IMR-90 (cell line): ENCODE results near the gene MEIS2. TPM values are rescaled to one million over a fixed set of nuclear protein-coding genes. Genes with fewer than 3 reads are reported as not detected.

Source experiments
- ATAC-seq: fragments of 200-7000 bp; cut with Tn5 transposase; 2 replicates; pipeline ENCODE4 v1.9.1; 2020; ENCODE audit warnings: low read depth, mild to moderate bottlenecking, moderate library complexity
- BruUV-seq: library from RNA; stranded (reverse); fragments of 400-500 nt; replicated peaks from 2 replicates; lab custom pipeline; 2021; lab: Mats Ljungman, UMichigan
- CTCF ChIA-PET: fragments of 300-600 bp; formaldehyde crosslinking; extraction: SDS; loops from one replicate; lab custom pipeline; 2021; ENCODE audit warnings: antibody characterized with exemption; lab: Yijun Ruan, JAX
- POLR2A ChIA-PET: fragments of 300-600 bp; sonication (Branson Sonifier 250); formaldehyde crosslinking; loops from one replicate; lab custom pipeline; 2022; ENCODE audit warnings: antibody characterized with exemption; ENCODE audit not compliant: unreplicated experiment; lab: Charles Lee
- DNase-seq: peaks from one replicate; pipeline ENCODE4 v3.0.0; 2013
- H2AFZ ChIP-seq: replicated peaks from 2 replicates; pipeline ENCODE3; 2013; ENCODE audit warnings: low read length, mild to moderate bottlenecking; ENCODE audit not compliant: poor library complexity
- H2AK5ac ChIP-seq: 2 replicates; pipeline ENCODE4 v1.6.1; 2013; ENCODE audit warnings: low read depth, low read length, inconsistent platforms
- H2AK9ac ChIP-seq: replicated peaks from 2 replicates; pipeline ENCODE3; 2013; ENCODE audit warnings: mild to moderate bottlenecking, low read depth, low read length, moderate library complexity; ENCODE audit not compliant: poor library complexity
- H2BK120ac ChIP-seq: 2 replicates; pipeline ENCODE4 v1.6.1; 2013; ENCODE audit warnings: low read depth, low read length, inconsistent platforms
- H2BK15ac ChIP-seq: 3 replicates; pipeline ENCODE4 v1.6.1; 2013; ENCODE audit warnings: low read depth, low read length, inconsistent platforms
- H2BK20ac ChIP-seq: 2 replicates; pipeline ENCODE4 v1.6.1; 2013; ENCODE audit warnings: low read depth, mild to moderate bottlenecking, inconsistent platforms, low read length, moderate library complexity
- H2BK5ac ChIP-seq: 2 replicates; pipeline ENCODE4 v1.6.1; 2013; ENCODE audit warnings: mild to moderate bottlenecking, low read depth, low read length, inconsistent platforms; ENCODE audit not compliant: poor library complexity, severe bottlenecking
- H3K14ac ChIP-seq: replicated peaks from 2 replicates; pipeline ENCODE4 v1.6.1; 2013; ENCODE audit warnings: low read depth, low read length, inconsistent platforms
- H3K18ac ChIP-seq: 2 replicates; pipeline ENCODE4 v1.6.1; 2013; ENCODE audit warnings: low read depth, low read length, control low read depth
- H3K23ac ChIP-seq: 2 replicates; pipeline ENCODE4 v1.6.1; 2013; ENCODE audit warnings: low read depth, low read length, inconsistent platforms
- H3K27ac ChIP-seq: 2 replicates; pipeline ENCODE4 v1.5.1; 2013; ENCODE audit warnings: mild to moderate bottlenecking, control low read depth, low read length; ENCODE audit not compliant: insufficient read depth
- H3K27me3 ChIP-seq: 2 replicates; pipeline ENCODE4 v1.6.1; 2013; ENCODE audit warnings: low read length; ENCODE audit not compliant: control insufficient read depth, insufficient read depth
- H3K36me3 ChIP-seq: 2 replicates; pipeline ENCODE4 v1.6.1; 2013; ENCODE audit warnings: low read length, mixed read lengths; ENCODE audit not compliant: control insufficient read depth, insufficient read depth
- H3K4ac ChIP-seq: 2 replicates; pipeline ENCODE4 v1.6.1; 2013; ENCODE audit warnings: low read depth, low read length, inconsistent platforms
- H3K4me1 ChIP-seq: 2 replicates; pipeline ENCODE4 v1.6.1; 2013; ENCODE audit warnings: low read length, mixed read lengths; ENCODE audit not compliant: control insufficient read depth, insufficient read depth
- H3K4me2 ChIP-seq: 2 replicates; pipeline ENCODE4 v1.6.1; 2013; ENCODE audit warnings: low read depth, mild to moderate bottlenecking, control low read depth, low read length, moderate library complexity
- H3K4me3 ChIP-seq: 2 replicates; pipeline ENCODE4 v1.5.1; 2013; ENCODE audit warnings: low read depth, mild to moderate bottlenecking, control low read depth, low read length, moderate library complexity; ENCODE audit not compliant: insufficient read depth
- H3K56ac ChIP-seq: 2 replicates; pipeline ENCODE4 v1.6.1; 2013; ENCODE audit warnings: low read length, inconsistent platforms; ENCODE audit not compliant: insufficient read depth; ENCODE audit errors: extremely low read depth
- H3K79me1 ChIP-seq, 2 experiments: 2 replicates each; pipeline ENCODE4 v1.6.1; 2013; ENCODE audit warnings: low read length in 2 of 2, inconsistent platforms in 1 of 2, low read depth in 1 of 2
- H3K9ac ChIP-seq: 2 replicates; pipeline ENCODE4 v1.6.1; 2013; ENCODE audit warnings: low read depth, low read length, control low read depth
- H3K9me1 ChIP-seq: 2 replicates; pipeline ENCODE4 v1.6.1; 2013; ENCODE audit warnings: low read length, inconsistent platforms; ENCODE audit not compliant: insufficient read depth
- H3K9me3 ChIP-seq: 2 replicates; pipeline ENCODE4 v1.6.1; 2013; ENCODE audit warnings: low read length; ENCODE audit not compliant: control insufficient read depth, insufficient read depth
- H4K20me1 ChIP-seq: 2 replicates; pipeline ENCODE4 v1.6.1; 2013; ENCODE audit warnings: low read length, inconsistent platforms; ENCODE audit not compliant: insufficient read depth
- H4K5ac ChIP-seq: 2 replicates; pipeline ENCODE4 v1.6.1; 2013; ENCODE audit warnings: mild to moderate bottlenecking, low read depth, low read length, control low read depth
- H4K8ac ChIP-seq, 2 experiments: 2 replicates each; pipeline ENCODE4 v1.6.1; 2013; ENCODE audit warnings: low read depth in 2 of 2, low read length in 2 of 2, control low read depth in 1 of 2, inconsistent platforms in 1 of 2
- H4K91ac ChIP-seq: 2 replicates; pipeline ENCODE4 v1.6.1; 2013; ENCODE audit warnings: low read depth, low read length, inconsistent platforms; ENCODE audit not compliant: insufficient read depth
- CEBPB ChIP-seq: IDR thresholded peaks from 2 replicates; pipeline ENCODE4 v1.6.1; 2012; ENCODE audit warnings: low read depth, low read length, improper control_type of control experiment
- CHD1 ChIP-seq: IDR thresholded peaks from 2 replicates; pipeline ENCODE4 v1.6.1; 2012; ENCODE audit warnings: low read depth, low read length, improper control_type of control experiment
- FOS ChIP-seq: fragments of 150-350 bp; IDR thresholded peaks from 2 replicates; pipeline ENCODE4 v1.6.1; 2016; ENCODE audit warnings: low read depth, low read length
- MAFK ChIP-seq: IDR thresholded peaks from 2 replicates; pipeline ENCODE4 v1.6.1; 2012; ENCODE audit warnings: low read depth, low read length, improper control_type of control experiment
- NFE2L2 ChIP-seq: fragments of 150-350 bp; IDR thresholded peaks from 2 replicates; pipeline ENCODE4 v1.6.1; 2016; ENCODE audit warnings: low read depth, mild to moderate bottlenecking, low read length
- POLR2A ChIP-seq: IDR thresholded peaks from 2 replicates; pipeline ENCODE4 v1.6.1; 2012; ENCODE audit warnings: mild to moderate bottlenecking, low read depth, low read length
- RFX5 ChIP-seq: IDR thresholded peaks from 2 replicates; pipeline ENCODE4 v1.8.0; 2012; ENCODE audit warnings: low read depth, mild to moderate bottlenecking, low read length, moderate library complexity
- SMC3 ChIP-seq: fragments of 150-350 bp; IDR thresholded peaks from 2 replicates; pipeline ENCODE4 v1.6.1; 2016; ENCODE audit warnings: low read depth, mild to moderate bottlenecking, antibody characterized with exemption, low read length, moderate library complexity
- WGBS, 2 experiments: methylation state at CpG; one replicate each; pipeline versions ENCODE4 v1.1.5 to v1.1.7; 2013; ENCODE audit warnings: missing lambda C conversion rate in 2 of 2; ENCODE audit not compliant: insufficient read length in 1 of 2; ENCODE audit errors: extremely low coverage in 2 of 2; 5-methylcytosine and 5-hydroxymethylcytosine counted together
- dilution Hi-C: fragments of 300-500 bp; cut with HindIII; formaldehyde crosslinking; loops from one replicate; pipeline ENCODE4 v1.14.3; 2018; ENCODE audit warnings: low sequenced_read_pairs; ENCODE audit not compliant: unreplicated experiment
- in situ Hi-C: fragments of 300-500 bp; cut with MboI; formaldehyde crosslinking; loops from 3 replicates; pipeline ENCODE4 v1.14.3; 2019; ENCODE audit warnings: low sequenced_read_pairs, inconsistent platforms, mixed read lengths
- intact Hi-C: fragments of 100-400 bp; cut with micrococcal nuclease; formaldehyde crosslinking; loops from 2 replicates; pipeline ENCODE4 v1.10.0; 2022
- polyA plus RNA-seq, 3 experiments: library from polyadenylated mRNA; depleted of rRNA; stranded (reverse); fragments of >200 nt; gene quantifications; 2 replicates each; pipeline ENCODE4 v1.2.3, GENCODE V29; 2012; ENCODE audit warnings: low replicate concordance in 1 of 3
- total RNA-seq: library from RNA; depleted of rRNA; stranded (reverse); fragments of >200 nt; gene quantifications from 2 replicates; pipeline ENCODE4 v1.2.3, GENCODE V29; 2012
- TF ChIP-seq, protein P1 (sequence below): conservative IDR thresholded peaks from 2 replicates; pipeline ENCODE4 v1.5.1; 2012; ENCODE audit warnings: mild to moderate bottlenecking, low read depth, low read length, improper control_type of control experiment
- TF ChIP-seq, protein P2 (sequence below): fragments of 150-350 bp; IDR thresholded peaks from 2 replicates; pipeline ENCODE4 v1.6.1; 2016; ENCODE audit warnings: low read depth, mild to moderate bottlenecking, low read length, moderate library complexity, borderline replicate concordance

The MEIS2 gene
- total and polyA plus RNA-seq, 2 of the 4 experiments (the other 2 are of a cell fraction): 70.1 to 71.3 TPM

DNA sequence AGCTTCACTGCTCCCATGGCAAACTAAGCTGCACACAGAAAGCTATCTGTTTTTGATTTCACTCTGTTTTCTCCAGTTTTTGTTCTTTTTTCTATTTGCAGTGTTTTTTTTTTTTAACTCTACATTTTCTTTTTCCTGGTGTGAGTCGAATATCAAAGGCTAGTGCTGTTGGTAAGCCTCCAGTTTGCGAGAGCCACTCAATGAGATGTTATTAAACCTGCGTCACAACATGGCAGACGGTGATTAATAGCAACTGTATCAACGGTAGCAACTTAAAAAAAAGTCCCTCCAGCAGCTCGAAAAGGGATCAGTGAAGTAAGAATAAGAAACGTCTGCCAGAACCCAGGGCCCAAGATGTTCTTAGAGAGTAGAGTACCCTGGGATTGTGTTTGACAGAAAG lies 84.1 kb downstream of the MEIS2 start:
- peaks cover 59% of the 10 kb centered on the region for H4K20me1 ChIP-seq
- H2BK15ac ChIP-seq: no peak overlapping the region
- H4K91ac ChIP-seq: no peak overlapping the region
- WGBS, 2 experiments: 33% methylated on average over 3 of the region's 7 CpGs; no CpG with 5 or more reads in 1 of the 2 experiments
- no peak overlapping the region for H2BK20ac ChIP-seq
- no peak overlapping the region for H3K27ac ChIP-seq
- H3K79me1 ChIP-seq: peaks cover 17 to 71% of the 10 kb centered on the region in 2 experiments
- no peak overlapping the region for H3K9ac ChIP-seq
- H3K4me1 ChIP-seq: peaks cover 7% of the 10 kb centered on the region
- no TSS peak for BruUV-seq
- no peak overlapping the region for H2BK120ac ChIP-seq
- DNase-seq (peak; percentile 81), ATAC-seq (no peak)
- no peaks in the 10 kb centered on the region for H3K9me3 ChIP-seq
- POLR2A ChIA-PET: interaction anchor here (0.7 kb wide), 1 partner anchor 1340 kb away, joined by 4 read pairs; no protein-coding TSS in a partner anchor
- CTCF ChIA-PET: interaction anchor here (0.7 kb wide), 1 partner anchor 1727 kb away, joined by 3 read pairs; no protein-coding TSS in a partner anchor
- intact Hi-C loops (no loop called here), dilution Hi-C loops (no loop called here), in situ Hi-C loops (no loop called here)
- H2AK9ac ChIP-seq: no peak overlapping the region
- no peak for TF ChIP-seq NFE2L2
- no peak for TF ChIP-seq CEBPB
- no peak for TF ChIP-seq SMC3
- no peak for TF ChIP-seq MAFK
- TF ChIP-seq FOS: no peak
- TF ChIP-seq, protein P1, sequence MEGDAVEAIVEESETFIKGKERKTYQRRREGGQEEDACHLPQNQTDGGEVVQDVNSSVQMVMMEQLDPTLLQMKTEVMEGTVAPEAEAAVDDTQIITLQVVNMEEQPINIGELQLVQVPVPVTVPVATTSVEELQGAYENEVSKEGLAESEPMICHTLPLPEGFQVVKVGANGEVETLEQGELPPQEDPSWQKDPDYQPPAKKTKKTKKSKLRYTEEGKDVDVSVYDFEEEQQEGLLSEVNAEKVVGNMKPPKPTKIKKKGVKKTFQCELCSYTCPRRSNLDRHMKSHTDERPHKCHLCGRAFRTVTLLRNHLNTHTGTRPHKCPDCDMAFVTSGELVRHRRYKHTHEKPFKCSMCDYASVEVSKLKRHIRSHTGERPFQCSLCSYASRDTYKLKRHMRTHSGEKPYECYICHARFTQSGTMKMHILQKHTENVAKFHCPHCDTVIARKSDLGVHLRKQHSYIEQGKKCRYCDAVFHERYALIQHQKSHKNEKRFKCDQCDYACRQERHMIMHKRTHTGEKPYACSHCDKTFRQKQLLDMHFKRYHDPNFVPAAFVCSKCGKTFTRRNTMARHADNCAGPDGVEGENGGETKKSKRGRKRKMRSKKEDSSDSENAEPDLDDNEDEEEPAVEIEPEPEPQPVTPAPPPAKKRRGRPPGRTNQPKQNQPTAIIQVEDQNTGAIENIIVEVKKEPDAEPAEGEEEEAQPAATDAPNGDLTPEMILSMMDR: no peak
- no peak for TF ChIP-seq CHD1
- TF ChIP-seq, protein P2, sequence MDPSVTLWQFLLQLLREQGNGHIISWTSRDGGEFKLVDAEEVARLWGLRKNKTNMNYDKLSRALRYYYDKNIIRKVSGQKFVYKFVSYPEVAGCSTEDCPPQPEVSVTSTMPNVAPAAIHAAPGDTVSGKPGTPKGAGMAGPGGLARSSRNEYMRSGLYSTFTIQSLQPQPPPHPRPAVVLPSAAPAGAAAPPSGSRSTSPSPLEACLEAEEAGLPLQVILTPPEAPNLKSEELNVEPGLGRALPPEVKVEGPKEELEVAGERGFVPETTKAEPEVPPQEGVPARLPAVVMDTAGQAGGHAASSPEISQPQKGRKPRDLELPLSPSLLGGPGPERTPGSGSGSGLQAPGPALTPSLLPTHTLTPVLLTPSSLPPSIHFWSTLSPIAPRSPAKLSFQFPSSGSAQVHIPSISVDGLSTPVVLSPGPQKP: no peak
- no peak for TF ChIP-seq RFX5
- TF ChIP-seq POLR2A: no peak
- H3K18ac ChIP-seq: no peak overlapping the region
- no peaks in the 10 kb centered on the region for H3K27me3 ChIP-seq
- no peaks in the 10 kb centered on the region; the same call in 1 of the 2 replicates for H3K9me1 ChIP-seq
- H3K4me3 ChIP-seq: no peak overlapping the region
- H3K36me3 ChIP-seq: peaks cover 1% of the 10 kb centered on the region; the same call in 1 of the 2 replicates
- H2AFZ ChIP-seq: no peak overlapping the region
- H3K4ac ChIP-seq: no peak overlapping the region
- no peak overlapping the region for H4K5ac ChIP-seq
- no peak overlapping the region for H2AK5ac ChIP-seq
- H3K4me2 ChIP-seq: no peak overlapping the region; the same call in 1 of the 2 replicates
- H4K8ac ChIP-seq: no peak overlapping the region
- no peak overlapping the region for H3K23ac ChIP-seq
- no peak overlapping the region for H3K14ac ChIP-seq
- no peak overlapping the region for H3K56ac ChIP-seq
- no peak overlapping the region for H2BK5ac ChIP-seq
